WTC11 (cell line): Measurements from ENCODE around the gene SUPT3H. TPM values are rescaled to one million over a fixed set of nuclear protein-coding genes. Genes with fewer than 3 reads are reported as not detected.
"Not testable (repeated sequence)": the region's sequence is repeated elsewhere in the genome, so short reads cannot be mapped to it uniquely, and the experiment has no call there.

Experiments used
- ATAC-seq: fragments of 200-7000 bp; cut with Tn5 transposase; 2 replicates; pipeline ENCODE4 v1.10.0; 2021; ENCODE audit warnings: mild to moderate bottlenecking, moderate library complexity
- CTCF ChIA-PET: fragments of 300-600 bp; sonication (Branson Sonifier 250); formaldehyde crosslinking; loops from one replicate; lab custom pipeline; 2021; ENCODE audit warnings: antibody characterized with exemption; lab: Charles Lee
- POLR2A ChIA-PET: fragments of 350-600 bp; sonication (Branson Sonifier 250); formaldehyde crosslinking; loops from one replicate; lab custom pipeline; 2021; ENCODE audit warnings: antibody characterized with exemption; lab: Charles Lee
- DNase-seq: peaks from one replicate; pipeline ENCODE4 v3.0.0; 2021; ENCODE audit warnings: low spot score
- H3K27ac Mint-ChIP-seq: 2 replicates; pipeline ENCODE4 v1.8.0; 2021; ENCODE audit warnings: mixed read lengths
- H3K27me3 Mint-ChIP-seq: 2 replicates; pipeline ENCODE4 v1.8.0; 2021; ENCODE audit warnings: low read depth, mild to moderate bottlenecking, moderate library complexity, mixed read lengths
- H3K36me3 Mint-ChIP-seq: 2 replicates; pipeline ENCODE4 v1.8.0; 2021; ENCODE audit warnings: mixed read lengths
- H3K4me1 Mint-ChIP-seq: 2 replicates; pipeline ENCODE4 v1.8.0; 2022; ENCODE audit warnings: mixed read lengths
- H3K4me3 Mint-ChIP-seq: 2 replicates; pipeline ENCODE4 v1.8.0; 2021; ENCODE audit warnings: mild to moderate bottlenecking, moderate library complexity, mixed read lengths
- H3K9me3 Mint-ChIP-seq: 2 replicates; pipeline ENCODE4 v1.8.0; 2021; ENCODE audit warnings: mixed read lengths
- CREM ChIP-seq: sonication (generic); formaldehyde crosslinking; IDR thresholded peaks from 2 replicates; pipeline ENCODE4 v1.8.1; 2022; ENCODE audit warnings: mild to moderate bottlenecking, missing genetic modification reagents, moderate library complexity
- ETV6 ChIP-seq: sonication (generic); formaldehyde crosslinking; IDR thresholded peaks from 2 replicates; pipeline ENCODE4 v1.8.1; 2022; ENCODE audit warnings: mild to moderate bottlenecking, missing genetic modification reagents
- FOXJ3 ChIP-seq: sonication (generic); formaldehyde crosslinking; IDR thresholded peaks from 2 replicates; pipeline ENCODE4 v1.9.0; 2021; ENCODE audit warnings: missing genetic modification reagents, mild to moderate bottlenecking, borderline replicate concordance
- GABPB1 ChIP-seq: sonication (generic); formaldehyde crosslinking; IDR thresholded peaks from 2 replicates; pipeline ENCODE4 v1.8.1; 2023; ENCODE audit warnings: mild to moderate bottlenecking, missing genetic modification reagents
- HMGA2 ChIP-seq: fragments of 250-450 bp; sonication (Bioruptor Pico); IDR thresholded peaks from 2 replicates; pipeline ENCODE4 v1.4.0; 2021; ENCODE audit warnings: mild to moderate bottlenecking, moderate library complexity
- JAZF1 ChIP-seq: fragments of 250-450 bp; sonication (Bioruptor Pico); IDR thresholded peaks from 2 replicates; pipeline ENCODE4 v1.9.0; 2021; ENCODE audit warnings: moderate library complexity, mild to moderate bottlenecking, inconsistent platforms
- MXD4 ChIP-seq: fragments of 250-450 bp; sonication (Bioruptor Pico); IDR thresholded peaks from 2 replicates; pipeline ENCODE4 v1.8.0; 2021; ENCODE audit warnings: mild to moderate bottlenecking, moderate library complexity, borderline replicate concordance
- NR1H2 ChIP-seq: sonication (generic); formaldehyde crosslinking; IDR thresholded peaks from 2 replicates; pipeline ENCODE4 v1.9.0; 2021; ENCODE audit warnings: mild to moderate bottlenecking, moderate library complexity, missing genetic modification reagents
- NR3C1 ChIP-seq: sonication (generic); formaldehyde crosslinking; conservative IDR thresholded peaks from 2 replicates; pipeline ENCODE4 v1.8.1; 2023; ENCODE audit warnings: low read depth, mild to moderate bottlenecking, missing genetic modification reagents
- RORB ChIP-seq: fragments of 250-450 bp; sonication (Bioruptor Pico); IDR thresholded peaks from 2 replicates; pipeline ENCODE4 v1.9.0; 2021; ENCODE audit warnings: mild to moderate bottlenecking
- SP1 ChIP-seq: sonication (generic); formaldehyde crosslinking; conservative IDR thresholded peaks from 2 replicates; pipeline ENCODE4 v1.8.1; 2022; ENCODE audit warnings: missing genetic modification reagents
- TEAD1 ChIP-seq: sonication (generic); formaldehyde crosslinking; IDR thresholded peaks from 2 replicates; pipeline ENCODE4 v1.8.0; 2022; ENCODE audit warnings: mild to moderate bottlenecking, missing genetic modification reagents
- ZNF121 ChIP-seq: sonication (generic); formaldehyde crosslinking; IDR thresholded peaks from 2 replicates; pipeline ENCODE4 v1.8.0; 2023; ENCODE audit warnings: missing genetic modification reagents
- ZNF232 ChIP-seq: sonication (generic); formaldehyde crosslinking; IDR thresholded peaks from 2 replicates; pipeline ENCODE4 v1.8.0; 2022; ENCODE audit warnings: mild to moderate bottlenecking, missing genetic modification reagents
- total RNA-seq: library from RNA; stranded (reverse); gene quantifications from 3 replicates; pipeline ENCODE4 v1.2.3, GENCODE V29; 2021
- TF ChIP-seq, protein P1 (sequence below): sonication (generic); formaldehyde crosslinking; IDR thresholded peaks from 2 replicates; pipeline ENCODE4 v1.8.0; 2023; ENCODE audit warnings: missing genetic modification reagents, mild to moderate bottlenecking, borderline replicate concordance
- TF ChIP-seq, protein P2 (sequence below): sonication (generic); formaldehyde crosslinking; IDR thresholded peaks from 2 replicates; pipeline ENCODE4 v1.8.1; 2022; ENCODE audit warnings: missing genetic modification reagents, borderline replicate concordance
- TF ChIP-seq, protein P3 (sequence below): fragments of 250-450 bp; sonication (Bioruptor Pico); conservative IDR thresholded peaks from 2 replicates; pipeline ENCODE4 v1.9.0; 2021; ENCODE audit warnings: mild to moderate bottlenecking
- TF ChIP-seq, protein P4 (sequence below): fragments of 250-450 bp; sonication (Bioruptor Pico); IDR thresholded peaks from 2 replicates; pipeline ENCODE4 v1.8.0; 2021; ENCODE audit warnings: mild to moderate bottlenecking

SUPT3H gene
- total RNA-seq, 1 experiment from 2014 or later, result 15.3 TPM

GRCh38 chr6:45300736-45301135 is 77.0 kb downstream of the SUPT3H start (continued):
- TF ChIP-seq, protein P1, sequence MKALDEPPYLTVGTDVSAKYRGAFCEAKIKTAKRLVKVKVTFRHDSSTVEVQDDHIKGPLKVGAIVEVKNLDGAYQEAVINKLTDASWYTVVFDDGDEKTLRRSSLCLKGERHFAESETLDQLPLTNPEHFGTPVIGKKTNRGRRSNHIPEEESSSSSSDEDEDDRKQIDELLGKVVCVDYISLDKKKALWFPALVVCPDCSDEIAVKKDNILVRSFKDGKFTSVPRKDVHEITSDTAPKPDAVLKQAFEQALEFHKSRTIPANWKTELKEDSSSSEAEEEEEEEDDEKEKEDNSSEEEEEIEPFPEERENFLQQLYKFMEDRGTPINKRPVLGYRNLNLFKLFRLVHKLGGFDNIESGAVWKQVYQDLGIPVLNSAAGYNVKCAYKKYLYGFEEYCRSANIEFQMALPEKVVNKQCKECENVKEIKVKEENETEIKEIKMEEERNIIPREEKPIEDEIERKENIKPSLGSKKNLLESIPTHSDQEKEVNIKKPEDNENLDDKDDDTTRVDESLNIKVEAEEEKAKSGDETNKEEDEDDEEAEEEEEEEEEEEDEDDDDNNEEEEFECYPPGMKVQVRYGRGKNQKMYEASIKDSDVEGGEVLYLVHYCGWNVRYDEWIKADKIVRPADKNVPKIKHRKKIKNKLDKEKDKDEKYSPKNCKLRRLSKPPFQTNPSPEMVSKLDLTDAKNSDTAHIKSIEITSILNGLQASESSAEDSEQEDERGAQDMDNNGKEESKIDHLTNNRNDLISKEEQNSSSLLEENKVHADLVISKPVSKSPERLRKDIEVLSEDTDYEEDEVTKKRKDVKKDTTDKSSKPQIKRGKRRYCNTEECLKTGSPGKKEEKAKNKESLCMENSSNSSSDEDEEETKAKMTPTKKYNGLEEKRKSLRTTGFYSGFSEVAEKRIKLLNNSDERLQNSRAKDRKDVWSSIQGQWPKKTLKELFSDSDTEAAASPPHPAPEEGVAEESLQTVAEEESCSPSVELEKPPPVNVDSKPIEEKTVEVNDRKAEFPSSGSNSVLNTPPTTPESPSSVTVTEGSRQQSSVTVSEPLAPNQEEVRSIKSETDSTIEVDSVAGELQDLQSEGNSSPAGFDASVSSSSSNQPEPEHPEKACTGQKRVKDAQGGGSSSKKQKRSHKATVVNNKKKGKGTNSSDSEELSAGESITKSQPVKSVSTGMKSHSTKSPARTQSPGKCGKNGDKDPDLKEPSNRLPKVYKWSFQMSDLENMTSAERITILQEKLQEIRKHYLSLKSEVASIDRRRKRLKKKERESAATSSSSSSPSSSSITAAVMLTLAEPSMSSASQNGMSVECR (CRISPR knock-in tag), result no peak
- no peak for TF ChIP-seq JAZF1 (CRISPR knock-in tag)
- TF ChIP-seq GABPB1 (CRISPR knock-in tag), result no peak
- no peak for TF ChIP-seq TEAD1 (CRISPR knock-in tag)
- no peak for TF ChIP-seq FOXJ3 (CRISPR knock-in tag)
- TF ChIP-seq, protein P2, sequence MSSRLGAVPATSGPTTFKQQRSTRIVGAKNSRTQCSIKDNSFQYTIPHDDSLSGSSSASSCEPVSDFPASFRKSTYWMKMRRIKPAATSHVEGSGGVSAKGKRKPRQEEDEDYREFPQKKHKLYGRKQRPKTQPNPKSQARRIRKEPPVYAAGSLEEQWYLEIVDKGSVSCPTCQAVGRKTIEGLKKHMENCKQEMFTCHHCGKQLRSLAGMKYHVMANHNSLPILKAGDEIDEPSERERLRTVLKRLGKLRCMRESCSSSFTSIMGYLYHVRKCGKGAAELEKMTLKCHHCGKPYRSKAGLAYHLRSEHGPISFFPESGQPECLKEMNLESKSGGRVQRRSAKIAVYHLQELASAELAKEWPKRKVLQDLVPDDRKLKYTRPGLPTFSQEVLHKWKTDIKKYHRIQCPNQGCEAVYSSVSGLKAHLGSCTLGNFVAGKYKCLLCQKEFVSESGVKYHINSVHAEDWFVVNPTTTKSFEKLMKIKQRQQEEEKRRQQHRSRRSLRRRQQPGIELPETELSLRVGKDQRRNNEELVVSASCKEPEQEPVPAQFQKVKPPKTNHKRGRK, result no peak
- TF ChIP-seq NR1H2 (CRISPR knock-in tag), result no peak
- TF ChIP-seq RORB (CRISPR knock-in tag), result no peak
- TF ChIP-seq, protein P3, sequence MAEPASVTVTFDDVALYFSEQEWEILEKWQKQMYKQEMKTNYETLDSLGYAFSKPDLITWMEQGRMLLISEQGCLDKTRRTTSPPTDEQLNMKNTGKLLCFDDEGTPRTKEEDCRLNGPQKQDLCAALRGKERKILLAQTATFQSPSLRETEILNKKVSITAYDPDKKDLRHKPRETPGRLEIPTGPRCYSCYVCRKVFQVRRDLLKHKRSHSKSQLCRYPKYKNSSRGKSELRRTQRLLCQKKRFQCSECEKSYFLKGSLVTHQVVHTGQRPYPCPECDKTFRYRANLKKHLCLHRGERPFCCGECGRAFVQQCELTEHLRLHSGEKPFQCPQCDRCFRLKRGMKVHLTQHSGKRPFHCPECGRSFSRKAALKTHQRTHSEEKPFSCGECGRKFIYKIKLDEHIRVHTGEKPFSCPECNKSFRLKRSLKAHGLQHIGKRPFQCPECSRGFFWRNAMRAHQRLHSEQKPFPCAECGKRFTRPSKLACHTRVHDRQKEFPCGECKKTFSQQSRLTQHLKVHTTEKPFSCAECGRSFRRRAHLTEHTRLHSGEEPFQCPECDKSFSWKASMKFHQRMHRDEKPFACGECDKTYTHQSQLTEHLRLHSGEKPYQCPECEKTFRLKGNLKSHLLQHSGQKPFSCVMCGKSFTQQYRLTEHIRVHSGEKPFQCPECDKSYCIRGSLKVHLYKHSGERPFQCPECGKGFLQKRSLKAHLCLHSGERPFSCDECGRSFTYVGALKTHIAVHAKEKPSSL (CRISPR knock-in tag), result no peak

DNA sequence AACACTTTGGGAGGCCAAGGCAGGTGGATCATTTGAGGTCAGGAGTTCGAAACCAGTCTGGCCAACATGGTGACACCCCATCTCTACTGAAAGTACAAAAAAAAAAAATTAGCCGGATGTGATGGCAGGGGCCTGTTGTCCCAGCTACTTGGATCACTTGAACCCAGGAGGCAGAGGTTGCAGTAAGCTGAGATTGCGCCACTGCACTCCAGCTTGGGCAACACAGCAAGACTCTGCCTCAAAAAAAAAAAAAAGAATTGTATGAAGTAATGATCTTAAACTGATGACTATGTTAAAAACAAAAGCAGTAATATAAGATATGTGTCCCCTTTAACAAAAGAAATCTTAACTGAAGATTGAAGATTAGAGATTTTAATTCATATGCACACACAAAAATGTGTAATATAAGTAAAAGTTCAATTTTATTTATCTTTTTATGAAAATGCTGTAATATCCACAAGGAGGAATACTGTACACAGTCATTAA is 78.6 kb downstream of the SUPT3H start:
- TF ChIP-seq SP1 (CRISPR knock-in tag) (no peak), MXD4 (CRISPR knock-in tag) (no peak), ETV6 (CRISPR knock-in tag) (no peak)
- Mint-ChIP-seq H3K9me3 (peaks cover 19% of the 10 kb centered on the region), H3K4me3 (no peak overlapping the region), H3K27me3 (no peaks in the 10 kb centered on the region), H3K27ac (no peak overlapping the region), H3K36me3 (peaks cover 4% of the 10 kb centered on the region), H3K4me1 (no peaks in the 10 kb centered on the region)
- CTCF ChIA-PET, result no interaction called here
- DNase-seq (no peak), ATAC-seq (no peak)
- POLR2A ChIA-PET, result interaction anchor here (0.6 kb wide), 1 partner anchor 318 kb away, joined by 6 read pairs; no protein-coding TSS in a partner anchor

DNA sequence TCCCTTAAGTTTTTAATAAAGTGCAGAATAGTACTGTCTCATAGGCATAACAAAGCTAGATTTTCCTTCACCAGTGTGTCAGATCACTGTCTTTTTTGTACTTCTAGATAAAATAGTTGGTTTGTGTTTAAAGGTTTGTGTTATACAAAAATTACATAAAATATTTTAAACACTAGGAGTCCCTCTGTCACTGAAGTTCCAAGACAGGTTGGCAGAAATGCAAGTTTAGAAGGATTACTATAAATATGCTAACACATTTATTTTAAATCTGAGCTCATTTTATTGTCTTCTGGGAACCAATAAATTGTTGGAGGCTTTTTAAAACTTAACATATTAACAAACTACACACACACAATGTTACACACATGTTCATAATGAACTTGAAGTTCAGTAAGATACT is 80.4 kb downstream of the SUPT3H start:
- Mint-ChIP-seq H3K9me3 (peaks cover 15% of the 10 kb centered on the region), H3K27me3 (no peaks in the 10 kb centered on the region), H3K4me3 (no peak overlapping the region), H3K4me1 (peaks cover 9% of the 10 kb centered on the region), H3K36me3 (peaks cover 2% of the 10 kb centered on the region; the same call in 1 of the 2 replicates), H3K27ac (no peak overlapping the region)
- ChIA-PET POLR2A (no interaction called here), CTCF (no interaction called here)
- no peak for DNase-seq
- TF ChIP-seq HMGA2 (CRISPR knock-in tag), result no peak
- TF ChIP-seq CREM (CRISPR knock-in tag), result no peak
- no peak for TF ChIP-seq ZNF232 (CRISPR knock-in tag)
- no peak for TF ChIP-seq NR3C1 (CRISPR knock-in tag)
- no peak for TF ChIP-seq ZNF121 (CRISPR knock-in tag)
- TF ChIP-seq, protein P4, sequence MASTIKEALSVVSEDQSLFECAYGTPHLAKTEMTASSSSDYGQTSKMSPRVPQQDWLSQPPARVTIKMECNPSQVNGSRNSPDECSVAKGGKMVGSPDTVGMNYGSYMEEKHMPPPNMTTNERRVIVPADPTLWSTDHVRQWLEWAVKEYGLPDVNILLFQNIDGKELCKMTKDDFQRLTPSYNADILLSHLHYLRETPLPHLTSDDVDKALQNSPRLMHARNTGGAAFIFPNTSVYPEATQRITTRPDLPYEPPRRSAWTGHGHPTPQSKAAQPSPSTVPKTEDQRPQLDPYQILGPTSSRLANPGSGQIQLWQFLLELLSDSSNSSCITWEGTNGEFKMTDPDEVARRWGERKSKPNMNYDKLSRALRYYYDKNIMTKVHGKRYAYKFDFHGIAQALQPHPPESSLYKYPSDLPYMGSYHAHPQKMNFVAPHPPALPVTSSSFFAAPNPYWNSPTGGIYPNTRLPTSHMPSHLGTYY, result no peak
- TF ChIP-seq, protein P3 (CRISPR knock-in tag), result no peak
- TF ChIP-seq JAZF1 (CRISPR knock-in tag), result no peak
- no peak for ATAC-seq

- H3K27ac Mint-ChIP-seq, H3K4me3 Mint-ChIP-seq, H3K4me1 Mint-ChIP-seq, H3K36me3 Mint-ChIP-seq, DNase-seq, H3K27me3 Mint-ChIP-seq, ATAC-seq, CTCF ChIA-PET: not testable (repeated sequence)
- POLR2A ChIA-PET, result interaction anchor here (0.6 kb wide), 1 partner anchor 1163 kb away, joined by 8 read pairs; no protein-coding TSS in a partner anchor
- H3K9me3 Mint-ChIP-seq, result peaks cover 20% of the 10 kb centered on the region
Measured at GRCh38 chr6:45294065-45294701, 83.6 kb downstream of the SUPT3H start.
